Measurements from ENCODE around the gene FOXL2. TPM values are rescaled to one million over a fixed set of nuclear protein-coding genes. Genes with fewer than 3 reads are reported as not detected.

FOXL2 gene
- total and polyA plus RNA-seq, 7 experiments from 2014 or later: not detected

DNA sequence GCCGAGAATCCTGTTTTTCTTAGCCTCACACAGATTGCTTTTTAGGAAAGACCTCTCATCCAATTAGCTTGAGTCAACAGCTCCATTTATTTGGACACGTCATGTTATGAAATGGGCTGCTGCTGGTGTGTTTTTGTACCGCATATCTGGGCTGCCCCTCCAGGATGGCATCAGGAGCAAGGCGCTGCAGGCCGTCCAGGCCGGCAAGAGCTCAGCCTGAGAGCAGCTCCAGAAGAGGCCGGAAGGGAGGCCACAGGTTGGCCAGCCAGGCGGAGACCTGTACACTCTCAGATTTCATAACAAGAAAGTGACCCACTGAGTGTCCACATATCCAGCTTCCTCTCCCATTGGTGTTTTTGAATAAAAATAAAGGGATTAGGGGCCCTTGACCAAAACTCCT lies 28.4 kb upstream of the FOXL2 start:
- Histone ChIP-seq H3K36me3 (ENCODE audit: control insufficient read depth in 2 of 3, insufficient read depth in 3 of 3, low read length in 3 of 3) (no peaks in the 10 kb centered on the region), H3K4me3 (ENCODE audit: low read length) (no peak overlapping the region), H3K27me3 (ENCODE audit: control insufficient read depth in 2 of 2, insufficient read depth in 2 of 2, low read length in 2 of 2) (no peaks in the 10 kb centered on the region), H3K9me3 (ENCODE audit: control insufficient read depth in 2 of 3, low read length in 3 of 3) (no peaks in the 10 kb centered on the region), H3K4me1 (ENCODE audit: control insufficient read depth in 2 of 2, insufficient read depth in 2 of 2, low read length in 2 of 2) (no peaks in the 10 kb centered on the region), H3K27ac (ENCODE audit: low read depth, low read length) (no peak overlapping the region)
- ATAC-seq: no peak
- ChIA-PET CTCF (no interaction called here), POLR2A (no interaction called here)
- intact Hi-C loops (cut with micrococcal nuclease): no loop called here
- DNase-seq: no peak
- Mint-ChIP-seq H3K4me3 (no peak overlapping the region), H3K27ac (no peak overlapping the region), H3K27me3 (peaks cover 2 to 42% (median 27%) of the 10 kb centered on the region in 5 donors), H3K9me3 (peaks cover 0 to 4% (median 0%) of the 10 kb centered on the region in 11 donors), H3K36me3 (no peaks in the 10 kb centered on the region), H3K4me1 (peaks cover 0 to 3% (median 0%) of the 10 kb centered on the region in 7 donors)

DNA sequence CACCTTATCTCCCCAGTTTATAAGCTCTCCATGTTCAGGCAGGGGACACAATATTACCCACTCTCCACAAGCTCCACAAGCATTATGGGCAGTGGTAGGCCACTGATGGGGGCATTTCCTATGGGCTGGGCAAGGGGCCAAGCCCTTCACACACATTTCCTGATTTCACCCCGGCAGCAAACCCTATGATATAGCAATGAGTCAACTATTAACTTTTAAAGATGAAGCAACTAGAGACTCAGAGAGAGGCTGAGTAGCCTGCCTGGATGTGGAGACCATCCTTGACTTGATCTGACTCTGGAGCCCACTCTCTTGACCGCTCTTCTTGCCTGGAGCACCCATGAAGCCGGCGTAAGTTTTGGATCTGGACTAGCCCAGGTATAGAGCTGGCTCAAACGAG lies 27.5 kb upstream of the FOXL2 start:
- DNase-seq (no peak), ATAC-seq (no peak)
- Histone ChIP-seq H3K27me3 (ENCODE audit: control insufficient read depth in 2 of 2, insufficient read depth in 2 of 2, low read length in 2 of 2) (no peaks in the 10 kb centered on the region), H3K36me3 (ENCODE audit: control insufficient read depth in 2 of 3, insufficient read depth in 3 of 3, low read length in 3 of 3) (no peaks in the 10 kb centered on the region), H3K9me3 (ENCODE audit: control insufficient read depth in 2 of 3, low read length in 3 of 3) (no peaks in the 10 kb centered on the region), H3K27ac (ENCODE audit: low read depth, low read length) (no peak overlapping the region), H3K4me1 (ENCODE audit: control insufficient read depth in 2 of 2, insufficient read depth in 2 of 2, low read length in 2 of 2) (no peaks in the 10 kb centered on the region), H3K4me3 (ENCODE audit: low read length) (no peak overlapping the region)
- Mint-ChIP-seq H3K27ac (no peak overlapping the region), H3K27me3 (peaks cover 6 to 48% (median 29%) of the 10 kb centered on the region in 5 donors), H3K4me1 (peaks cover 0 to 3% (median 0%) of the 10 kb centered on the region in 7 donors), H3K9me3 (peaks cover 0 to 4% (median 0%) of the 10 kb centered on the region in 11 donors), H3K4me3 (no peak overlapping the region), H3K36me3 (no peaks in the 10 kb centered on the region)
- intact Hi-C loops (cut with micrococcal nuclease): no loop called here
- POLR2A ChIA-PET: no interaction called here
- CTCF ChIA-PET: interaction anchor here (0.7 kb wide), 1 partner anchor 56 kb away, joined by 3 read pairs; no protein-coding TSS in a partner anchor

DNA sequence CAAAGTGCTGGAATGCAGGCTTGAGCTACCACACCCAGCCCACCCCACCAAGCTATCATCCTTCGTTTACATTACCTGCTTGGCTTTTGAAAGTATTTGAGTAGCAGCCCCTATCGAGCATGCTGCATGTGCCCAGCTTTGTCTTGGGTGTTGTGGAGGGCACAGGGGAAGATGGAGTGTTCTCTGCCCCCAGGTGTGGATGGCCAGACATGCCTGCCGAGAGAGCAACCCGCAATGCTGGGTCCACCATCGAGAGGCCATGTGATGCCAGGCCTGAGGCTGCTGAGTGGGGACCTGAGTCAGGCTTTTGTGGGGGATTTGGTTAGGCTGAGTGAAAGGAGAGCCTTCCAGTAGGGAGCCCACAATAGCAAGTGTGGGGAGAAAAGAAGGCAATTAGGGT lies 26.0 kb upstream of the FOXL2 start:
- Histone ChIP-seq H3K4me3 (ENCODE audit: low read length) (no peak overlapping the region), H3K27me3 (ENCODE audit: control insufficient read depth in 2 of 2, insufficient read depth in 2 of 2, low read length in 2 of 2) (no peaks in the 10 kb centered on the region), H3K27ac (ENCODE audit: low read depth, low read length) (no peak overlapping the region), H3K4me1 (ENCODE audit: control insufficient read depth in 2 of 2, insufficient read depth in 2 of 2, low read length in 2 of 2) (no peaks in the 10 kb centered on the region), H3K36me3 (ENCODE audit: control insufficient read depth in 2 of 3, insufficient read depth in 3 of 3, low read length in 3 of 3) (no peaks in the 10 kb centered on the region), H3K9me3 (ENCODE audit: control insufficient read depth in 2 of 3, low read length in 3 of 3) (no peaks in the 10 kb centered on the region)
- Mint-ChIP-seq H3K36me3 (no peaks in the 10 kb centered on the region), H3K9me3 (peaks cover 0 to 5% (median 0%) of the 10 kb centered on the region in 11 donors), H3K4me1 (peaks cover 0 to 3% (median 0%) of the 10 kb centered on the region in 7 donors), H3K4me3 (no peak overlapping the region), H3K27me3 (peaks cover 8 to 57% (median 32%) of the 10 kb centered on the region in 5 donors), H3K27ac (no peak overlapping the region)
- DNase-seq: no peak
- intact Hi-C loops (cut with micrococcal nuclease): no loop called here
- POLR2A ChIA-PET: no interaction called here
- CTCF ChIA-PET: no interaction called here
- no peak for ATAC-seq

DNA sequence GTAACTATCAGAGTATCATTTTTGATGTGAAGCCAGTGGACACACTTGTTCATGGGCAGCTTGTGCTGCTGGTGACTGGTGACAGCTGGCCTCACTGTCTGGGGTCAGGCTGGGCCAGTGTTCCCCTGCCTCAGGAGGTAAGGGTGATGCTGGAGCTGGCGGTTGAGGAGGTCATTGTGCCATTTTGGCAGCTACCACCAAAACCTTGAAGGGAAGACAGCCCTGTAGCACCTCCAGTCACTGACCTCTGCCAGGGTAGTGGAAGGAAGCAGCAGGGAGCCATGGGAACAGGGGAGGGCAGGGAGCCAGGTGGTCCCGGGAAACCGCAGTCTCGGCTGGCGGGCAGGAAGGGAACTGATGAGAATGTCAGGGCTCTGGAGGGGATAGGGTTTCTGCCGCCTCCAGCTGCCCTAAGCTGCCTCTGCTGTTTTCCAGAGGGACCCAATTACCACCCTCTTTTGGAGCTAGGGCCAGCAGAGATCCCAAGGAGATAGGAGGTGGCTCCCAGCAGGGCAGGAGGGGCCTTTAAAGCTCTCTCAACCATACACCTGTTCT lies 24.9 kb upstream of the FOXL2 start:
- Histone ChIP-seq H3K27ac (ENCODE audit: low read depth, low read length) (no peak overlapping the region), H3K27me3 (ENCODE audit: control insufficient read depth in 2 of 2, insufficient read depth in 2 of 2, low read length in 2 of 2) (no peaks in the 10 kb centered on the region), H3K36me3 (ENCODE audit: control insufficient read depth in 2 of 3, insufficient read depth in 3 of 3, low read length in 3 of 3) (no peaks in the 10 kb centered on the region), H3K4me3 (ENCODE audit: low read length) (no peak overlapping the region), H3K4me1 (ENCODE audit: control insufficient read depth in 2 of 2, insufficient read depth in 2 of 2, low read length in 2 of 2) (no peaks in the 10 kb centered on the region), H3K9me3 (ENCODE audit: control insufficient read depth in 2 of 3, low read length in 3 of 3) (no peaks in the 10 kb centered on the region)
- Mint-ChIP-seq H3K36me3 (no peaks in the 10 kb centered on the region), H3K27me3 (peaks cover 8 to 60% (median 37%) of the 10 kb centered on the region in 5 donors), H3K4me1 (peaks cover 0 to 3% (median 0%) of the 10 kb centered on the region in 7 donors), H3K9me3 (peaks cover 0 to 8% (median 0%) of the 10 kb centered on the region in 11 donors), H3K4me3 (no peak overlapping the region), H3K27ac (no peak overlapping the region)
- intact Hi-C loops (cut with micrococcal nuclease): no loop called here
- DNase-seq: no peak
- POLR2A ChIA-PET: no interaction called here
- CTCF ChIA-PET: interaction anchor here (0.7 kb wide), 1 partner anchor 36 kb away, joined by 4 read pairs; no protein-coding TSS in a partner anchor
- ATAC-seq: no peak

DNA sequence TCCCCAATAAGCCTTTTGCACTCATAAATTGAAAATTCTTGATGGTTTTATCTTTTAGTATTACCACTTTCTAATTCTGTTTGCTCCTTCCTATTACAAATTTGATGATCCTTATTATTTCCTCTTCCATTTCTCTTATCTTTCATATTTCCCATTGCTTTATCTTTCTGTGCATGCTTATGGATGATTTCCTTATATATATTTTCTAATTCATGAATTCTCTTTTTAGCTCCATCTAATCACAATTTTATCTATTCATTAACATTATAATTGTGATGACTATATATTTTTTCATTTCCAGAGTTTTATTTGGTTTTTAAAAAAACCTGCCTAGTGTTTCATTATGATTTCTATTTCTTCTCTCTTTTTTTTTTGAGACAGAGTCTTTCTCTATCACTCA lies 18.0 kb upstream of the FOXL2 start:
- peaks cover 9 to 20% (median 18%) of the 10 kb centered on the region in 7 donors for H3K4me1 Mint-ChIP-seq
- no peak overlapping the region for H3K4me3 ChIP-seq (ENCODE audit: low read length)
- DNase-seq (no peak), ATAC-seq (no peak)
- no peak overlapping the region for H3K27ac ChIP-seq (ENCODE audit: low read depth, low read length)
- H3K27ac Mint-ChIP-seq: no peak overlapping the region
- H3K27me3 Mint-ChIP-seq: peaks cover 40 to 84% (median 74%) of the 10 kb centered on the region in 5 donors
- H3K4me1 ChIP-seq (ENCODE audit: control insufficient read depth in 2 of 2, insufficient read depth in 2 of 2, low read length in 2 of 2): peaks cover 0 to 5% of the 10 kb centered on the region in 2 donors
- H3K9me3 ChIP-seq (ENCODE audit: control insufficient read depth in 2 of 3, low read length in 3 of 3): peaks cover 0 to 8% (median 0%) of the 10 kb centered on the region in 3 experiments
- CTCF ChIA-PET: interaction anchor here (0.6 kb wide), 1 partner anchor 28 kb away, joined by 3 read pairs; no protein-coding TSS in a partner anchor
- no peaks in the 10 kb centered on the region for H3K36me3 ChIP-seq (ENCODE audit: control insufficient read depth in 2 of 3, insufficient read depth in 3 of 3, low read length in 3 of 3)
- intact Hi-C loops (cut with micrococcal nuclease): no loop called here
- no peak overlapping the region for H3K4me3 Mint-ChIP-seq
- peaks cover 5 to 36% (median 22%) of the 10 kb centered on the region in 11 donors for H3K9me3 Mint-ChIP-seq
- peaks cover 0 to 10% (median 6%) of the 10 kb centered on the region in 5 donors for H3K36me3 Mint-ChIP-seq
- H3K27me3 ChIP-seq (ENCODE audit: control insufficient read depth in 2 of 2, insufficient read depth in 2 of 2, low read length in 2 of 2): peaks cover 0 to 12% of the 10 kb centered on the region in 2 donors
- POLR2A ChIA-PET: no interaction called here

DNA sequence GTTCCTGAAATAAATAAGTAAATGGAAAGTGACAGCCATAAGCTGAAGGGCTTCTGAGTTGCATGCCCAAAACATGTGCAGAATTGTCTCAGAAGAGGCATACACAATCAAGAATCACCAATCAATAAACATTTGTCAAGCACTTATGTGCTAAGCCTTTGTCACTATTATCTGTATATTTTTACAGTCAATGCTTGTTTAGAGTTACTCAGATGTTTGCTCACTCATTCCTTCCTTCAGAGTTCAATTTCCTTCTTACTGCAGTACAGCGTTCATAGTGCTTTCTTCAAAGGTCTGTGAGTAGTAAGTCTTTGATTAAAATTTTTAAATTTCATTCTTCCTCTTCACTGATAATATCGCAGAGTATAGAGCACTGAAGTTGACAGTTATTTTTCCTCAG lies 17.3 kb upstream of the FOXL2 start:
- peaks cover 5 to 36% (median 22%) of the 10 kb centered on the region in 11 donors for H3K9me3 Mint-ChIP-seq
- H3K4me3 Mint-ChIP-seq: peak overlapping the region in 1 of 10 donors; percentile 30
- H3K27me3 Mint-ChIP-seq: peaks cover 43 to 83% (median 74%) of the 10 kb centered on the region in 5 donors
- Histone ChIP-seq H3K36me3 (ENCODE audit: control insufficient read depth in 2 of 3, insufficient read depth in 3 of 3, low read length in 3 of 3) (no peaks in the 10 kb centered on the region), H3K4me3 (ENCODE audit: low read length) (no peak overlapping the region), H3K27me3 (ENCODE audit: control insufficient read depth in 2 of 2, insufficient read depth in 2 of 2, low read length in 2 of 2) (peaks cover 0 to 12% of the 10 kb centered on the region in 2 donors), H3K4me1 (ENCODE audit: control insufficient read depth in 2 of 2, insufficient read depth in 2 of 2, low read length in 2 of 2) (peaks cover 0 to 5% of the 10 kb centered on the region in 2 donors), H3K27ac (ENCODE audit: low read depth, low read length) (no peak overlapping the region), H3K9me3 (ENCODE audit: control insufficient read depth in 2 of 3, low read length in 3 of 3) (peaks cover 0 to 8% (median 0%) of the 10 kb centered on the region in 3 experiments)
- no peak for ATAC-seq
- peaks cover 0 to 10% (median 6%) of the 10 kb centered on the region in 5 donors for H3K36me3 Mint-ChIP-seq
- ChIA-PET CTCF (no interaction called here), POLR2A (no interaction called here)
- intact Hi-C loops (cut with micrococcal nuclease): no loop called here
- H3K4me1 Mint-ChIP-seq: peaks cover 9 to 21% (median 19%) of the 10 kb centered on the region in 7 donors
- DNase-seq: no peak
- H3K27ac Mint-ChIP-seq: no peak overlapping the region
